Suprapubic skin (tissue), 4 donors: Measurements from ENCODE around the gene CEP126.

Experiments used
- POLR2A ChIP-seq, 2 donors: fragments of 450-650 bp; IDR thresholded peaks; one replicate each; pipeline ENCODE4 v1.6.1; 2017; ENCODE audit warnings: antibody characterized with exemption in 2 of 2, mild to moderate bottlenecking in 2 of 2, moderate library complexity in 2 of 2
- POLR2AphosphoS5 ChIP-seq, 3 donors: sonication (generic); formaldehyde crosslinking; IDR thresholded peaks; one replicate each; pipeline ENCODE4 v1.6.1; 2017; ENCODE audit warnings: antibody characterized with exemption in 3 of 3
- TF ChIP-seq, protein P1 (sequence below), 2 donors: fragments of 200-600 bp in 1 of 2; fragments of 450-650 bp in 1 of 2; sonication (generic) in 1 of 2; IDR thresholded peaks; one replicate each; pipeline ENCODE4 v1.5.1; 2016 to 2019; ENCODE audit warnings: antibody characterized with exemption in 2 of 2, mild to moderate bottlenecking in 1 of 2, moderate library complexity in 1 of 2

DNA sequence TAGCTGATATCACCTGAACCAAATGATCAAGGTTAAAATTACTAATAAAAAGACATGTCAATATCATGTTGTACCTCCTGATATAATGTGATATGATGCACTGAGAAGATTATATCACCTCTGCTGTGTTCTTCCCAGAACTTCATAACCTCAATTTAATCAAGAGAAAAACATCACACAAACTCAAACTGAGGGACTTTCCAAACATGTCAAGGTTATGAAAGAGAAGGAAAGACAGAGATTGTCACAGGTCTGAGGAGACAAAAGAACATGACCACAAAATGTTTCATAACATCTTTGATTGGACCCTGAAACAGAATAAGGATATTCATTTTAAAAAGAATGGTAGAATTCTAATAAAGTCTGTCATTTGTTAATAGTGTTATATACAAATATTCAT, 89.4 kb downstream of the CEP126 start:
- TF ChIP-seq, protein P1, sequence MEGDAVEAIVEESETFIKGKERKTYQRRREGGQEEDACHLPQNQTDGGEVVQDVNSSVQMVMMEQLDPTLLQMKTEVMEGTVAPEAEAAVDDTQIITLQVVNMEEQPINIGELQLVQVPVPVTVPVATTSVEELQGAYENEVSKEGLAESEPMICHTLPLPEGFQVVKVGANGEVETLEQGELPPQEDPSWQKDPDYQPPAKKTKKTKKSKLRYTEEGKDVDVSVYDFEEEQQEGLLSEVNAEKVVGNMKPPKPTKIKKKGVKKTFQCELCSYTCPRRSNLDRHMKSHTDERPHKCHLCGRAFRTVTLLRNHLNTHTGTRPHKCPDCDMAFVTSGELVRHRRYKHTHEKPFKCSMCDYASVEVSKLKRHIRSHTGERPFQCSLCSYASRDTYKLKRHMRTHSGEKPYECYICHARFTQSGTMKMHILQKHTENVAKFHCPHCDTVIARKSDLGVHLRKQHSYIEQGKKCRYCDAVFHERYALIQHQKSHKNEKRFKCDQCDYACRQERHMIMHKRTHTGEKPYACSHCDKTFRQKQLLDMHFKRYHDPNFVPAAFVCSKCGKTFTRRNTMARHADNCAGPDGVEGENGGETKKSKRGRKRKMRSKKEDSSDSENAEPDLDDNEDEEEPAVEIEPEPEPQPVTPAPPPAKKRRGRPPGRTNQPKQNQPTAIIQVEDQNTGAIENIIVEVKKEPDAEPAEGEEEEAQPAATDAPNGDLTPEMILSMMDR (IDR thresholded peaks at IDR 0.05) = no peak
- TF ChIP-seq POLR2AphosphoS5 (IDR thresholded peaks at IDR 0.05) (no peak), POLR2A (IDR thresholded peaks at IDR 0.05) (no peak)
